HEK293T (cell line): ENCODE measurements around the gene FAM171A2.

Experiments
- BHLHE40 ChIP-seq: fragments of 450-650 bp; IDR thresholded peaks from 2 replicates; pipeline ENCODE4 v1.6.1; 2016; ENCODE audit warnings: mild to moderate bottlenecking, moderate library complexity, borderline replicate concordance
- ELF4 ChIP-seq: fragments of 450-650 bp; IDR thresholded peaks from 2 replicates; pipeline ENCODE4 v1.6.1; 2017; ENCODE audit warnings: antibody characterized with exemption
- FOXM1 ChIP-seq: fragments of 450-650 bp; IDR thresholded peaks from 2 replicates; pipeline ENCODE4 v1.6.1; 2017; ENCODE audit warnings: mild to moderate bottlenecking, borderline replicate concordance
- L3MBTL2 ChIP-seq: fragments of 450-650 bp; conservative IDR thresholded peaks from 2 replicates; pipeline ENCODE4 v1.6.1; 2016; ENCODE audit warnings: mild to moderate bottlenecking
- SP1 ChIP-seq: fragments of 450-650 bp; IDR thresholded peaks from 2 replicates; pipeline ENCODE4 v1.6.1; 2017

DNA sequence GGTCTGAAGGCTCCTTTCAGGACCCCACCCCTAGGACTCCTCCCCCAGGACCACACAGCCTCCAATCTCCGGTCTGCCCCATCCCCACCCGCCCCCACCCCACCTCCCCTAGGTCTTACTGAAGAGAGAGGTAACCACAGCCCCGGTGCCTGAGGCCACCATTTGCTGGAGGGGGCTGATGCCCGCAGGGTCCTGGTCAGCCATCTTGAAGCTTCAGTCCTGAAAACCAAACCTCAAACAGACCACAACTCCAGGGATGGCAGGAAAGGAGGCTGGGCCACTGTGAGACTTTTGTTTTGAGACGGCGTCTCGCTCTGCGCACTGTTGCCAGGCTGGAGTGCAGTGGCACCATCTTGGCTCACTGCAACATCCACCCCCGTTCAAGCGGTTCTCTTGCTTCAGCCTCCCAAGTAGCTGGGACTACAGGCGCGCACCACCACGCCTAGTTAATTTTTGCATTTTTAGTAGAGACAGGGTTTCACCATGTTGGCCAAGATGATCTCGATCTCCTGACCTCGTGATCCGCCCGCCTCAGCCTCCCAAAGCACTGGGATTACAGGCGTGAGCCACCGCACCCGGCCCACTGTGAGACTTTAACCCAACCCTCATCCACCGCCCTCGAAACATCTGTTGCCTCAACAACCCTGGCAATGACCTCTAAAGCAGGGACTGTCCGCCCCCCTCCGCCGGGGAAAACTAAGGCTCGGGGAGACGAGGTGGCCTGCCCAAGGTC, 40.1 kb downstream of the FAM171A2 start:
- TF ChIP-seq L3MBTL2 (no peak), ELF4 (no peak), FOXM1 (no peak), BHLHE40 (no peak), SP1 (no peak)
